8988T (cell line): Measurements from ENCODE around the gene COLEC12.

ENCODE experiments used
- DNase-seq: peaks from one replicate; pipeline ENCODE4 v3.0.0; 2011

Gene COLEC12

GRCh38 chr18:379681-380330 lies 120.7 kb downstream of the COLEC12 start:
- no peak for DNase-seq

GRCh38 chr18:378079-378478 lies 122.4 kb downstream of the COLEC12 start:
- no peak for DNase-seq

GRCh38 chr18:377088-377487 lies 123.4 kb downstream of the COLEC12 start:
- DNase-seq: no peak

GRCh38 chr18:376311-376710 lies 124.2 kb downstream of the COLEC12 start:
- DNase-seq: no peak

GRCh38 chr18:374721-375168 lies 125.8 kb downstream of the COLEC12 start:
- DNase-seq: no peak

GRCh38 chr18:373780-374179 lies 126.7 kb downstream of the COLEC12 start:
- DNase-seq: no peak

GRCh38 chr18:371609-371982 lies 128.9 kb downstream of the COLEC12 start:
- DNase-seq: no peak

GRCh38 chr18:370751-371608 lies 129.5 kb downstream of the COLEC12 start:
- DNase-seq: no peak

GRCh38 chr18:369224-370015 lies 131.1 kb downstream of the COLEC12 start:
- no peak for DNase-seq

GRCh38 chr18:366466-367061 lies 133.9 kb downstream of the COLEC12 start:
- DNase-seq: no peak

- DNase-seq: no peak
These were observed 134.8 kb downstream of the COLEC12 start for GRCh38 chr18:365651-366050.

- DNase-seq: no peak
These were observed 136.2 kb downstream of the COLEC12 start for GRCh38 chr18:364256-364826.

GRCh38 chr18:363301-364085 lies 137.0 kb downstream of the COLEC12 start:
- DNase-seq: no peak

GRCh38 chr18:362311-363290 lies 137.9 kb downstream of the COLEC12 start:
- DNase-seq: no peak

GRCh38 chr18:361941-362310 lies 138.6 kb downstream of the COLEC12 start:
- DNase-seq: no peak

GRCh38 chr18:361100-361732 lies 139.3 kb downstream of the COLEC12 start:
- no peak for DNase-seq

GRCh38 chr18:360676-361075 lies 139.8 kb downstream of the COLEC12 start:
- no peak for DNase-seq

- no peak for DNase-seq
These were observed 143.7 kb downstream of the COLEC12 start for GRCh38 chr18:356778-357177.

- no peak for DNase-seq
These were observed 144.8 kb downstream of the COLEC12 start for GRCh38 chr18:355678-356077.

GRCh38 chr18:354471-354870 lies 146.0 kb downstream of the COLEC12 start:
- DNase-seq: no peak
